Parathyroid adenoma (tissue), 2 donors: ENCODE measurements around the gene NFE2L3.

Source experiments
- H2AFZ ChIP-seq: fragments of 300-600 bp; sonication (generic); one replicate; pipeline ENCODE4 v1.7.0; 2017; ENCODE audit warnings: antibody characterized with exemption, mild to moderate bottlenecking
- H3K27ac ChIP-seq: fragments of 300-600 bp; sonication (generic); one replicate; pipeline ENCODE4 v1.7.0; 2017
- H3K27me3 ChIP-seq: fragments of 300-600 bp; sonication (generic); one replicate; pipeline ENCODE4 v1.7.0; 2017; ENCODE audit warnings: low read length; ENCODE audit not compliant: control insufficient read depth, insufficient read depth
- H3K36me3 ChIP-seq: fragments of 300-600 bp; sonication (generic); one replicate; pipeline ENCODE4 v1.7.0; 2017; ENCODE audit warnings: low read length; ENCODE audit not compliant: control insufficient read depth, insufficient read depth
- H3K4me1 ChIP-seq: fragments of 300-600 bp; sonication (generic); one replicate; pipeline ENCODE4 v1.7.0; 2017; ENCODE audit warnings: control low read depth
- H3K4me2 ChIP-seq: fragments of 300-600 bp; sonication (generic); one replicate; pipeline ENCODE4 v1.7.0; 2017; ENCODE audit warnings: low read length
- H3K4me3 ChIP-seq: fragments of 300-600 bp; sonication (generic); one replicate; pipeline ENCODE4 v1.7.0; 2017; ENCODE audit warnings: low read depth, low read length
- H3K79me2 ChIP-seq: fragments of 300-600 bp; sonication (generic); one replicate; pipeline ENCODE4 v1.7.0; 2017; ENCODE audit warnings: control low read depth
- H3K9ac ChIP-seq: fragments of 300-600 bp; sonication (generic); one replicate; pipeline ENCODE4 v1.7.0; 2017; ENCODE audit warnings: mild to moderate bottlenecking
- H3K9me3 ChIP-seq: fragments of 300-600 bp; sonication (generic); one replicate; pipeline ENCODE4 v1.7.0; 2017; ENCODE audit warnings: low read length; ENCODE audit not compliant: control insufficient read depth
- TF ChIP-seq, protein P1 (sequence below): fragments of 300-600 bp; sonication (generic); IDR thresholded peaks from one replicate; pipeline ENCODE4 v1.7.0; 2017; ENCODE audit warnings: antibody characterized with exemption, mild to moderate bottlenecking
- donor health status: primary hyperparathyroidism.

The NFE2L3 gene

DNA sequence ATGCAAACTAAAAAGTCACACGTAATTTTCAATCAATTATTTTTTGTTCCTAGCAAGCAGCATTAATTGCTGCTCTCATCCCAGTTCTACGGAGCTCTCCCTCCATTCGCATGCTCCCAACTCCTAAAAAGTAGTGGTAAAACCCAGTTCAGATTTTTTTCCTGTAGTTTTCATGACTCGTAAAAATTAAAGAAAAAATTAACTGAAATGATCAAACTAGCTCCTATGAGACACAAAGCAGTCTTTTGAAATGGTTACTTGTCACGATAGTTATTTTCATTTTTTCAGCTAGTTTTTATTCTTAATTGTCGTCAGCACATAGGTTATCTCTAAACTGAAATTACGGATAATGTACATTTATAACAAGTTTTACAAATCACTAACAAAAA, 46.8 kb downstream of the NFE2L3 start:
- TF ChIP-seq, protein P1, sequence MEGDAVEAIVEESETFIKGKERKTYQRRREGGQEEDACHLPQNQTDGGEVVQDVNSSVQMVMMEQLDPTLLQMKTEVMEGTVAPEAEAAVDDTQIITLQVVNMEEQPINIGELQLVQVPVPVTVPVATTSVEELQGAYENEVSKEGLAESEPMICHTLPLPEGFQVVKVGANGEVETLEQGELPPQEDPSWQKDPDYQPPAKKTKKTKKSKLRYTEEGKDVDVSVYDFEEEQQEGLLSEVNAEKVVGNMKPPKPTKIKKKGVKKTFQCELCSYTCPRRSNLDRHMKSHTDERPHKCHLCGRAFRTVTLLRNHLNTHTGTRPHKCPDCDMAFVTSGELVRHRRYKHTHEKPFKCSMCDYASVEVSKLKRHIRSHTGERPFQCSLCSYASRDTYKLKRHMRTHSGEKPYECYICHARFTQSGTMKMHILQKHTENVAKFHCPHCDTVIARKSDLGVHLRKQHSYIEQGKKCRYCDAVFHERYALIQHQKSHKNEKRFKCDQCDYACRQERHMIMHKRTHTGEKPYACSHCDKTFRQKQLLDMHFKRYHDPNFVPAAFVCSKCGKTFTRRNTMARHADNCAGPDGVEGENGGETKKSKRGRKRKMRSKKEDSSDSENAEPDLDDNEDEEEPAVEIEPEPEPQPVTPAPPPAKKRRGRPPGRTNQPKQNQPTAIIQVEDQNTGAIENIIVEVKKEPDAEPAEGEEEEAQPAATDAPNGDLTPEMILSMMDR, result no peak
- Histone ChIP-seq H3K4me1 (peaks cover 25% of the 10 kb centered on the region), H3K4me3 (peak overlapping the region; percentile 100), H3K4me2 (peak overlapping the region; percentile 83), H3K9ac (no peak overlapping the region), H3K27ac (peak overlapping the region; percentile 100), H3K9me3 (no peaks in the 10 kb centered on the region), H2AFZ (no peak overlapping the region), H3K79me2 (peaks cover 51% of the 10 kb centered on the region), H3K27me3 (no peaks in the 10 kb centered on the region), H3K36me3 (no peaks in the 10 kb centered on the region)

DNA sequence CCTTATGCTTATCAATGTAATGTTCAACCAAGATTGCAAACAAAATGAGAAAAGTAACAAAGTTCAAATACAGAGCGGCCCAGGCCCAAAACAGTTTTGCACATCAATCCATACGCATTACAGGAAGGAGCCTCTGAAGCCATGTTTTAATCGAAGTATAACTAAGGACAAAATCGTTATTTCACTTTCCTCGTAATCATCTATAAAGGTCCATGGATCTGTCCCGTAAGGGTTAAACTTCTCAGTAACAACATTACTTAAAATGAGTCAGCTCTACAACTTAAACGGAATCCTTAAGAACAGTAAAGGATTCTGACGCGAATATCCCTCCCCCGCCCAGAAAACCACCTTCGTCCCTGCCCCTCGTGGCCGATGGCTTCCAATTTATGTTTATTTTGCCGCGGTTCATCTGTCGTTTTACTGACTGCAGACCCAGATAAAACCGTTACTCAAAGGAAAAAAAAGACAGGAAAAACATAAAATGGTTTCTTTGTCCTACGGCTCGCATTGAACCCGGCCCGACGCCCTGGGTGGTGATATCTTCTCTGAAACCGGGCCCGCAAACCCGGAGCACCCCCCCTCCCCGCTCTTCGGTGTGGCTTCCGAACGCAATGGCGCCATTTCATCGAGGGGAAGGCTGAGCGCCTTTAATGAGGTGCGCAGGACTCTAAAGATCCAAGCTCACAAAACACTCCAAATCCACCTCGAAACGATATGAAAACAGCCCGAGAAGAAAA, 47.5 kb downstream of the NFE2L3 start:
- H3K4me1 ChIP-seq, result peaks cover 21% of the 10 kb centered on the region
- peak overlapping the region; percentile 99 for H3K9ac ChIP-seq
- H3K27ac ChIP-seq, result peak overlapping the region; percentile 100
- H3K9me3 ChIP-seq, result no peaks in the 10 kb centered on the region
- peaks cover 45% of the 10 kb centered on the region for H3K79me2 ChIP-seq
- no peaks in the 10 kb centered on the region for H3K36me3 ChIP-seq
- H3K4me3 ChIP-seq, result peak overlapping the region; percentile 100
- H3K27me3 ChIP-seq, result no peaks in the 10 kb centered on the region
- H2AFZ ChIP-seq, result peak overlapping the region; percentile 82
- peak overlapping the region; percentile 83 for H3K4me2 ChIP-seq
- TF ChIP-seq, protein P1, result no peak

DNA sequence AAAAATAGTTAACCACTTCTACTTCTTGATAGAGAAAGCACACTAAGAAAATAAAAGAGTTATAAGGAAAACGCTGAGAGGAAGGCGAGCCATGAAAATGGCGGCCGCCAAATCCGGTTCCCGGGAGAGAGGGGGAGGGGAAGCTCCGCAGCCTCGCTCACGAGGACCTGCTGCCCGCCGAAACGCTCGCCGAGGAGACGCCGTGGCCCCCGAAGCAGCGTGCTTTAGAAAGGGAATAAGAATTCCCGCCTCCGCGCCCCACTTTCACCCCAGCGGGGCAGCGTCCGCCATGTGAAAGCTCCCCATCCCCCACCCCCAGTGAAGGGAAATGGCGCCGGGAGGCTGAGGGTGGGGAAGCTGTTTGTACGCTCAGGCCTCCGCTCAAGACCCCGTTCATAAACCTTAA, 48.0 kb downstream of the NFE2L3 start:
- Histone ChIP-seq H3K4me1 (peaks cover 21% of the 10 kb centered on the region), H3K27me3 (no peaks in the 10 kb centered on the region), H3K9me3 (no peaks in the 10 kb centered on the region), H3K9ac (peak overlapping the region; percentile 99), H3K4me3 (peak overlapping the region; percentile 100), H3K4me2 (peak overlapping the region; percentile 83), H2AFZ (peak overlapping the region; percentile 82), H3K79me2 (peaks cover 42% of the 10 kb centered on the region), H3K27ac (peak overlapping the region; percentile 100), H3K36me3 (no peaks in the 10 kb centered on the region)
- TF ChIP-seq, protein P1, result no peak

DNA sequence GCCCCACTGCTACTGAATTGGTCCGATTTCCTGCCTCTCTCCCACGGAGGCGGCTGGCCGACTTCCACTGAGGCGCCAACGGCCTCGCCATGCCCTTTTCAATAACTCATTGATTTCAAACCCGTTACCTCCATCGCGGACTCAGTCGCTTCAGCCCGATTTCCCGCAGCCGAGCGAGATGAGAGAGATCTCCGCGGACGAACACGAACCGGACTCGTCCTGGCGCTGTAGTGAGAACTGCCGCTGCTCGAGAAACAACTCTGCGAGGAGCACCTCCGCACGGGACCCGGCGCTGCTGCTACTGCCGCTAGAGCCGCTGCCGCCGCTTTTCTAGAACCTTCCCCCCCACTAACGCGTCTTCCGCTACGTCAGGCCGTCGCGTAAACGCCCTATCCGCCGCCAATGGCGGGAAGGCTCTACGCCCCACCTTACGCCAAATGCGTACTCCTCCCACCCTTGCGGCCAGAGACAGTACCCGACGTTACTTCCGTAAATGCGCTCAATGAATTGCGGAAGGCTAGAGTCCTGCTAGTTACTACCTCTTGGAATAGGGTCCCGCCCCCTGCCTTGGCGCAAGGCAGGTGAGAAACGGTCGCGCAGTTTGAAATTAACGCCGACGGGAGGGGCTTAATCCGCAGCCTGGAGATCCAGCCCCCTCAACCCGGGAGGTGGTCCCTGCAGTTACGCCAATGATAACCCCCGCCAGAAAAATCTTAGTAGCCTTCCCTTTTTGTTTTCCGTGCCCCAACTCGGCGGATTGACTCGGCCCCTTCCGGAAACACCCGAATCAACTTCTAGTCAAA, 48.6 kb downstream of the NFE2L3 start, which contains the start of gene HNRNPA2B1:
TSS of gene HNRNPA2B1 (minus strand) at position 303 of the 803 bp plus-strand sequence. CDS start at position 134, 169 bp downstream.
- Histone ChIP-seq H3K4me1 (peaks cover 21% of the 10 kb centered on the region), H3K36me3 (no peaks in the 10 kb centered on the region), H3K27ac (peak within 1 kb of the TSS; percentile 100), H3K4me3 (peak within 1 kb of the TSS; percentile 100), H3K9me3 (no peaks in the 10 kb centered on the region), H3K9ac (peak within 1 kb of the TSS; percentile 99), H3K79me2 (peaks cover 42% of the 10 kb centered on the region), H3K27me3 (no peaks in the 10 kb centered on the region), H2AFZ (peak within 1 kb of the TSS; percentile 85), H3K4me2 (peak within 1 kb of the TSS; percentile 96)
- TF ChIP-seq, protein P1, result peak; percentile 13
